Stimulated activated CD4-positive, alpha-beta T cell treated with anti-CD3 and anti-CD28 coated beads, TNF-alpha, amount 100 ng/mL, for 4 hours (primary cell): ENCODE data around the gene HPSE2.
"Not testable (repeated sequence)": the region's sequence is repeated elsewhere in the genome, so short reads cannot be mapped to it uniquely, and the experiment has no call there.

Experiments
- DNase-seq, 3 experiments: peaks; one replicate each; pipeline ENCODE4 v3.0.0-alpha.2; 2020; ENCODE audit warnings: low read depth in 3 of 3

HPSE2 gene

GRCh38 chr10:98920360-98920759 lies 315.3 kb downstream of the HPSE2 start:
- DNase-seq = no peak

GRCh38 chr10:98919899-98920298 lies 315.8 kb downstream of the HPSE2 start:
- no peak for DNase-seq

- no peak for DNase-seq
These were observed 317.8 kb downstream of the HPSE2 start for GRCh38 chr10:98917828-98918227.

GRCh38 chr10:98916526-98917125 lies 319.0 kb downstream of the HPSE2 start:
- no peak for DNase-seq

- DNase-seq = no peak
These were observed 319.7 kb downstream of the HPSE2 start for GRCh38 chr10:98915911-98916310.

GRCh38 chr10:98910546-98910945 lies 325.1 kb downstream of the HPSE2 start:
- no peak for DNase-seq

- DNase-seq = no peak
These were observed 325.6 kb downstream of the HPSE2 start for GRCh38 chr10:98910048-98910447.

GRCh38 chr10:98908868-98909267 lies 326.8 kb downstream of the HPSE2 start:
- no peak for DNase-seq

GRCh38 chr10:98908247-98908646 lies 327.4 kb downstream of the HPSE2 start:
- DNase-seq = not testable (repeated sequence)

GRCh38 chr10:98901441-98902110 lies 334.1 kb downstream of the HPSE2 start:
- DNase-seq = no peak

- DNase-seq = no peak
These were observed 336.6 kb downstream of the HPSE2 start for GRCh38 chr10:98899018-98899417.

GRCh38 chr10:98892523-98892922 lies 343.1 kb downstream of the HPSE2 start:
- DNase-seq = no peak

GRCh38 chr10:98886686-98887085 lies 349.0 kb downstream of the HPSE2 start:
- DNase-seq = no peak

GRCh38 chr10:98885378-98885777 lies 350.3 kb downstream of the HPSE2 start:
- DNase-seq = no peak

- DNase-seq = no peak
These were observed 353.9 kb downstream of the HPSE2 start for GRCh38 chr10:98881789-98882188.

GRCh38 chr10:98880971-98881370 lies 354.7 kb downstream of the HPSE2 start:
- DNase-seq = no peak

GRCh38 chr10:98878921-98879320 lies 356.7 kb downstream of the HPSE2 start:
- no peak for DNase-seq

GRCh38 chr10:98878418-98878817 lies 357.2 kb downstream of the HPSE2 start:
- DNase-seq = no peak

- no peak for DNase-seq
These were observed 373.7 kb downstream of the HPSE2 start for GRCh38 chr10:98861962-98862361.

GRCh38 chr10:98858525-98858924 lies 377.1 kb downstream of the HPSE2 start:
- DNase-seq = no peak

GRCh38 chr10:98855403-98856189 lies 380.1 kb downstream of the HPSE2 start:
- DNase-seq = no peak

- no peak for DNase-seq
These were observed 383.0 kb downstream of the HPSE2 start for GRCh38 chr10:98852686-98853085.

GRCh38 chr10:98848361-98848760 lies 387.3 kb downstream of the HPSE2 start:
- DNase-seq = no peak
